Trophoblast cell (in vitro differentiated cells and primary cell): ENCODE results near the gene ARHGAP9.
"Not testable (repeated sequence)": the region's sequence is repeated elsewhere in the genome, so short reads cannot be mapped to it uniquely, and the experiment has no call there.

Experiments
- DNase-seq, 2 donors: peaks; one replicate each; pipeline ENCODE4 v3.0.0-alpha.2; 2016
- H2AFZ ChIP-seq: 2 replicates; pipeline ENCODE4 v1.6.1; 2013; ENCODE audit warnings: low read length, moderate library complexity, mild to moderate bottlenecking; ENCODE audit not compliant: insufficient read depth, poor library complexity
- H2AK5ac ChIP-seq: 2 replicates; pipeline ENCODE4 v1.6.1; 2013; ENCODE audit warnings: mild to moderate bottlenecking, low read length
- H2BK120ac ChIP-seq: 2 replicates; pipeline ENCODE4 v1.6.1; 2013; ENCODE audit warnings: low read length, mild to moderate bottlenecking, moderate library complexity; ENCODE audit not compliant: insufficient read depth, poor library complexity
- H2BK12ac ChIP-seq: 2 replicates; pipeline ENCODE4 v1.6.1; 2013; ENCODE audit warnings: mild to moderate bottlenecking, low read length, moderate library complexity
- H2BK5ac ChIP-seq: 2 replicates; pipeline ENCODE4 v1.6.1; 2013; ENCODE audit warnings: low read length, low read depth, moderate library complexity, mild to moderate bottlenecking; ENCODE audit not compliant: poor library complexity
- H3K14ac ChIP-seq: 2 replicates; pipeline ENCODE4 v1.6.1; 2013; ENCODE audit warnings: mild to moderate bottlenecking, low read length
- H3K18ac ChIP-seq: 2 replicates; pipeline ENCODE4 v1.6.1; 2013; ENCODE audit warnings: mild to moderate bottlenecking, low read length
- H3K23ac ChIP-seq: 2 replicates; pipeline ENCODE4 v1.6.1; 2013; ENCODE audit warnings: low read length
- H3K27ac ChIP-seq: 2 replicates; pipeline ENCODE4 v1.5.1; 2013; ENCODE audit warnings: low read depth, mild to moderate bottlenecking, inconsistent platforms, low read length, moderate library complexity
- H3K27me3 ChIP-seq: 2 replicates; pipeline ENCODE4 v1.6.1; 2013; ENCODE audit warnings: inconsistent platforms, mild to moderate bottlenecking, low read length, moderate library complexity; ENCODE audit not compliant: insufficient read depth
- H3K36me3 ChIP-seq, 2 experiments: 1 replicate in 1 of 2; 2 replicates in 1 of 2; pipeline ENCODE4 v1.6.1; 2013; ENCODE audit warnings: low read length in 2 of 2, mild to moderate bottlenecking in 2 of 2, moderate library complexity in 1 of 2; ENCODE audit not compliant: insufficient read depth in 2 of 2, control insufficient read depth in 1 of 2
- H3K4ac ChIP-seq: 2 replicates; pipeline ENCODE4 v1.6.1; 2013; ENCODE audit warnings: low read depth, mild to moderate bottlenecking, low read length, moderate library complexity
- H3K4me1 ChIP-seq, 2 experiments: 1 replicate in 1 of 2; 2 replicates in 1 of 2; pipeline ENCODE4 v1.6.1; 2013; ENCODE audit warnings: low read length in 2 of 2, mild to moderate bottlenecking in 2 of 2, moderate library complexity in 1 of 2; ENCODE audit not compliant: insufficient read depth in 2 of 2, control insufficient read depth in 1 of 2
- H3K4me2 ChIP-seq: 2 replicates; pipeline ENCODE4 v1.6.1; 2013; ENCODE audit warnings: inconsistent platforms, mild to moderate bottlenecking, low read length, moderate library complexity
- H3K4me3 ChIP-seq: 2 replicates; pipeline ENCODE4 v1.5.1; 2013; ENCODE audit warnings: mild to moderate bottlenecking, low read depth, low read length, inconsistent platforms
- H3K79me1 ChIP-seq: one replicate; pipeline ENCODE4 v1.6.1; 2013; ENCODE audit warnings: low read length
- H3K79me2 ChIP-seq: 2 replicates; pipeline ENCODE4 v1.6.1; 2013; ENCODE audit warnings: low read length, mild to moderate bottlenecking; ENCODE audit not compliant: control insufficient read depth, insufficient read depth, poor library complexity
- H3K9ac ChIP-seq: 2 replicates; pipeline ENCODE4 v1.6.1; 2013; ENCODE audit warnings: mild to moderate bottlenecking, low read length
- H3K9me3 ChIP-seq: 2 replicates; pipeline ENCODE4 v1.6.1; 2013; ENCODE audit warnings: low read depth, mild to moderate bottlenecking, control low read depth, inconsistent platforms, low read length; ENCODE audit not compliant: insufficient read depth
- H4K12ac ChIP-seq: 2 replicates; pipeline ENCODE4 v1.6.1; 2013; ENCODE audit warnings: low read depth, mild to moderate bottlenecking, low read length, moderate library complexity
- H4K8ac ChIP-seq: 2 replicates; pipeline ENCODE4 v1.6.1; 2013; ENCODE audit warnings: low read depth, mild to moderate bottlenecking, low read length, moderate library complexity
- H4K91ac ChIP-seq: one replicate; pipeline ENCODE4 v1.6.1; 2013; ENCODE audit warnings: low read depth, mild to moderate bottlenecking, low read length, moderate library complexity
- WGBS: extraction: QIAGEN DNeasy Blood & Tissue Kit; methylation state at CpG from one replicate; pipeline ENCODE4 v1.1.7; 2013; ENCODE audit warnings: missing lambda C conversion rate; ENCODE audit not compliant: insufficient read length, insufficient coverage; ENCODE audit errors: extremely low coverage; 5-methylcytosine and 5-hydroxymethylcytosine counted together

The ARHGAP9 gene

GRCh38 chr12:57441846-57442427, 37.7 kb downstream of the ARHGAP9 start:
- no peak for DNase-seq
- no peak overlapping the region for H2AK5ac ChIP-seq
- H2BK5ac ChIP-seq, result no peak overlapping the region
- H2BK120ac ChIP-seq, result no peak overlapping the region
- no peaks in the 10 kb centered on the region for H3K27me3 ChIP-seq
- no peaks in the 10 kb centered on the region for H3K4me1 ChIP-seq
- H3K9ac ChIP-seq, result no peak overlapping the region
- H4K91ac ChIP-seq, result no peak overlapping the region
- H3K23ac ChIP-seq, result no peak overlapping the region
- peaks cover 2% of the 10 kb centered on the region for H3K9me3 ChIP-seq
- WGBS, result no CpG with 5 or more reads among the region's 1 CpG
- H3K4me3 ChIP-seq, result no peak overlapping the region
- no peaks in the 10 kb centered on the region for H3K79me1 ChIP-seq
- H4K8ac ChIP-seq, result no peak overlapping the region
- no peak overlapping the region for H3K18ac ChIP-seq
- H2AFZ ChIP-seq, result no peak overlapping the region
- H3K79me2 ChIP-seq, result no peaks in the 10 kb centered on the region
- H3K14ac ChIP-seq, result no peak overlapping the region
- no peak overlapping the region for H4K12ac ChIP-seq
- H3K4me2 ChIP-seq, result no peak overlapping the region
- no peak overlapping the region for H3K4ac ChIP-seq
- H3K36me3 ChIP-seq, result no peaks in the 10 kb centered on the region
- no peak overlapping the region for H2BK12ac ChIP-seq
- no peak overlapping the region for H3K27ac ChIP-seq

- H2BK120ac ChIP-seq, H3K79me2 ChIP-seq, H3K36me3 ChIP-seq, H3K14ac ChIP-seq, H3K4ac ChIP-seq, H3K4me2 ChIP-seq, H3K79me1 ChIP-seq, H3K23ac ChIP-seq, H3K4me1 ChIP-seq, DNase-seq, H3K9me3 ChIP-seq, H2AK5ac ChIP-seq, H3K4me3 ChIP-seq, H2BK12ac ChIP-seq, H3K27me3 ChIP-seq, H4K12ac ChIP-seq, H3K27ac ChIP-seq, H2AFZ ChIP-seq, H4K8ac ChIP-seq, H3K9ac ChIP-seq, H4K91ac ChIP-seq, H3K18ac ChIP-seq, H2BK5ac ChIP-seq: not testable (repeated sequence)
- no CpG with 5 or more reads among the region's 2 CpGs for WGBS
These were observed 38.3 kb downstream of the ARHGAP9 start for GRCh38 chr12:57441393-57441792.

- H2AK5ac ChIP-seq, result no peak overlapping the region
- H3K27me3 ChIP-seq, result no peaks in the 10 kb centered on the region
- no peak overlapping the region for H3K23ac ChIP-seq
- H3K36me3 ChIP-seq, result no peaks in the 10 kb centered on the region
- H3K18ac ChIP-seq, result no peak overlapping the region
- no peak overlapping the region for H3K4ac ChIP-seq
- H3K9ac ChIP-seq, result no peak overlapping the region
- H4K12ac ChIP-seq, result no peak overlapping the region
- H3K4me1 ChIP-seq, result no peaks in the 10 kb centered on the region
- H3K79me2 ChIP-seq, result no peaks in the 10 kb centered on the region
- no peak overlapping the region for H3K4me2 ChIP-seq
- H2BK5ac ChIP-seq, result no peak overlapping the region
- WGBS, result no CpG with 5 or more reads among the region's 4 CpGs
- no peak for DNase-seq
- H3K14ac ChIP-seq, result no peak overlapping the region
- peaks cover 2% of the 10 kb centered on the region for H3K9me3 ChIP-seq
- H2AFZ ChIP-seq, result no peak overlapping the region
- H4K8ac ChIP-seq, result no peak overlapping the region
- H2BK120ac ChIP-seq, result no peak overlapping the region
- H4K91ac ChIP-seq, result no peak overlapping the region
- H3K27ac ChIP-seq, result no peak overlapping the region
- H3K4me3 ChIP-seq, result no peak overlapping the region
- no peaks in the 10 kb centered on the region for H3K79me1 ChIP-seq
- H2BK12ac ChIP-seq, result no peak overlapping the region
These were observed 39.9 kb downstream of the ARHGAP9 start for GRCh38 chr12:57439762-57440266.

- Histone ChIP-seq H2AK5ac (no peak overlapping the region), H3K36me3 (no peaks in the 10 kb centered on the region), H2BK12ac (no peak overlapping the region), H3K4ac (no peak overlapping the region), H2AFZ (no peak overlapping the region), H3K27me3 (no peaks in the 10 kb centered on the region), H4K91ac (no peak overlapping the region), H2BK120ac (no peak overlapping the region), H3K4me2 (no peak overlapping the region), H4K12ac (no peak overlapping the region), H3K79me2 (no peaks in the 10 kb centered on the region), H2BK5ac (no peak overlapping the region), H3K27ac (no peak overlapping the region), H3K79me1 (no peaks in the 10 kb centered on the region), H3K9ac (no peak overlapping the region), H3K23ac (no peak overlapping the region), H3K4me3 (no peak overlapping the region), H3K18ac (no peak overlapping the region), H3K4me1 (no peaks in the 10 kb centered on the region), H3K14ac (no peak overlapping the region), H3K9me3 (peaks cover 2% of the 10 kb centered on the region), H4K8ac (no peak overlapping the region)
- no peak for DNase-seq
- no CpG with 5 or more reads among the region's 1 CpG for WGBS
These were observed 41.3 kb downstream of the ARHGAP9 start for GRCh38 chr12:57438400-57438799.
